Activated CD4-positive, alpha-beta T cell treated with anti-CD3 and anti-CD28 coated beads for 1 hour (primary cell): ENCODE results near the gene VKORC1L1.
"Not testable (repeated sequence)": the region's sequence is repeated elsewhere in the genome, so short reads cannot be mapped to it uniquely, and the experiment has no call there.

Experiments
- DNase-seq: peaks from one replicate; pipeline ENCODE4 v3.0.0-alpha.2; 2020

VKORC1L1 gene

DNA sequence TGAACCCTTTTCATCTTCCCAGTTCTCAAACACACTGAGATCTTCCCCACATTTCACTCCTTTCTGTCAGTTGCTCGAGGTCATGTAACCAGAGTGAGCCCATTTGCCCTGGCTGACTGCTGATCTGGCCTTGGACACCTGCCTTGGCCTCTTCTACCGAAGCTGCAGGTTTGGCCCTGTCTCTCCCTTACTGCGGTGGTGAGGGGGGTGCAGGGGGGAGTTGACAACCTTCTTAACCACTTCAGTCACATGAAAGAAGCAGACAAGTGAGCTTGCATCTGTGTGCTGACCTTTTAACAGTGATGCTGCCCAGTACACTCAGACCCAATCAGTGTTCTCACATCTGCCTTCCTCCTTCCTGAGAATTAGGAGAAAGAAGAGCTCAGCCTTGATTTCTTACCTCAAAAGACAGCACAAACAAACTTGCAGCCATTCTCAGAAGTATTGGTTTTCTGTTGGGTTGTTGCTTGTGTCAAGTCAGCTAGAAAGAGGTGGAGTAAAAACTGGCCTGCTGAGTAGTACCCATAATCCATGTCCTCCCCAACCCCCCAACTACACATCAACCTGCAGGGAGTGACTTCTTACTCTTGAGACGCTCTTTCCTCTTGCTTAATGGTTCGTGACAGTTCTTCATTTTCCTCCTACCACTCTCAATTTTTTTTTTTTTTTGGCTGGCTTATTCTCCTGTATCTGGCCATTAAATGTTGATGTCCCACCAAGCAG is 15.7 kb downstream of the VKORC1L1 start:
- DNase-seq: not testable (repeated sequence)

DNA sequence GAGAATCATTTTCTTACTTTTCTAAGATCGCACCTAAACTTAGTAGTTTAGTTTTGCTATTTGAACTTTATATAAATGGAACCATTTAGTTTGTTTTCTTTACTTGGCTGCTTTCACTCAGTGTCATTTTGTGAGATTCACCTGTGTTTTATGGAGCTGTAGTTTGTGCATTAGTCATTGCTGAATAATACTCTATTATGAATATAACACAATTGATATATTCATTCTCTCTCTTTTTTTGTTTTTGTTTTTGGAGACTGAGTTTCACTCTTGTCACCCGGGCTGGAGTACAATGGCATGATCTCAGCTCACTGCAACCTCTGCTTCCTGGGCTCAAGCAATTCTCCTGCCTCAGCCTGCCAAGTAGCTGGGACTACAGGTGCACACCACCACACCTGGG is 16.8 kb downstream of the VKORC1L1 start:
- DNase-seq: not testable (repeated sequence)

DNA sequence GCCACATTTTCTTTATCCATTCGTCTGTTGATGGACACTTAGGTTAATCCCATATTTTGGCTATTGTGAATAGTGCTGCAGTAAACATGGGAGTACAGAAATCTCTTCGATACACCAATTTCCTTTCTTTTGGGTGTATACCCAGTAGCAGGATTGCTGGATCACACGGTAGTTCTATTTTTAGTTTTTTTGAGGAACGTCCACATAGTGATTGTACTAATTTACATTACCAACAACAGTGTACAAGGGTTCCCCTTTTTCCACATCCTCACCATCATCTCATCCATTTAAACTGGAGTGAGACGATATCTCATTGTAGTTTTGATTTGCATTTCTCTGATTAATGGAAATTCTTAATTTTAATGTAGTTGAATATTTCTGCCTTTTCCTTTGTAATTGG is 19.3 kb downstream of the VKORC1L1 start:
- DNase-seq: no peak

- no peak for DNase-seq
Observed at GRCh38 chr7:65892835-65893234, 20.0 kb downstream of the VKORC1L1 start.

GRCh38 chr7:65896279-65896870 is 23.5 kb downstream of the VKORC1L1 start:
- no peak for DNase-seq

- not testable (repeated sequence) for DNase-seq
Observed at GRCh38 chr7:65897289-65897688, 24.4 kb downstream of the VKORC1L1 start.

GRCh38 chr7:65898677-65899447 is 26.0 kb downstream of the VKORC1L1 start:
- DNase-seq: not testable (repeated sequence)

DNA sequence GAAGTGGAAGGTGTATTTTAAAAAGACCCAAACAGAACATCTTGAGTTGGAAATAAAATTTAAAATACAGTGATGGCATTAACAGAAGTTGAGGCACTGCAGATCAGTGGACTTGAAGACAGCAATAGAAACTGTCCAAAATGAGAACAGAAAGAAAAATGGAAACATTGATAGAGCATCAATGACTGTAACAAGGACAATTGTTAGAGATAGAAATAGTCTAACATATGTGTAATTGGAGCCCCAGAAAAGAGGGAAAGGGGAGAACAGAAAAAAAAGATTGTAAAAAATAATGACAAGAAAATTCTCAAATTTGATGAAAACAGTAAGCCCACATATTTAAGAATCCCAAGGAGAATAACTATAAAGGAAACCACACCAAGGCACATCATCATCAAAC is 29.4 kb downstream of the VKORC1L1 start:
- DNase-seq: no peak

GRCh38 chr7:65907501-65908198 is 34.8 kb downstream of the VKORC1L1 start:
- no peak for DNase-seq

DNA sequence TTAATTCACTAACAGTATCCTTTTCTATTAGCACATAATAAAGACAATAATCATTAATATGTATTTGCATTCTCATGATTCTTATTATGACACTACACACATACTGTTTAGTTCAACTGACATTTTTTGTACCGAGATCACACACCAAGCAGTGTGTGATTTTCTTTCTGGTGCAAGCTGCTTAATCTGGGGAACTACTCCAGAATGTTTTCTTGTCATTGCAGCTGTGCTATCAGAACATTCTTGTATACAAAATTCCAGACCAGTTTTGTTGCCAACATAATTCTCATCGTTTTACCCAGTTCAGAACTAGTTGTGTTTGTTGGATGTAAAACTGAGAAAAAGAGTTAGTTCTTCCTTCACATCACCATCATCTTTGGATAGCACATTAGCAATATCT is 37.4 kb downstream of the VKORC1L1 start:
- no peak for DNase-seq

GRCh38 chr7:65912237-65912636 is 39.4 kb downstream of the VKORC1L1 start:
- no peak for DNase-seq

DNA sequence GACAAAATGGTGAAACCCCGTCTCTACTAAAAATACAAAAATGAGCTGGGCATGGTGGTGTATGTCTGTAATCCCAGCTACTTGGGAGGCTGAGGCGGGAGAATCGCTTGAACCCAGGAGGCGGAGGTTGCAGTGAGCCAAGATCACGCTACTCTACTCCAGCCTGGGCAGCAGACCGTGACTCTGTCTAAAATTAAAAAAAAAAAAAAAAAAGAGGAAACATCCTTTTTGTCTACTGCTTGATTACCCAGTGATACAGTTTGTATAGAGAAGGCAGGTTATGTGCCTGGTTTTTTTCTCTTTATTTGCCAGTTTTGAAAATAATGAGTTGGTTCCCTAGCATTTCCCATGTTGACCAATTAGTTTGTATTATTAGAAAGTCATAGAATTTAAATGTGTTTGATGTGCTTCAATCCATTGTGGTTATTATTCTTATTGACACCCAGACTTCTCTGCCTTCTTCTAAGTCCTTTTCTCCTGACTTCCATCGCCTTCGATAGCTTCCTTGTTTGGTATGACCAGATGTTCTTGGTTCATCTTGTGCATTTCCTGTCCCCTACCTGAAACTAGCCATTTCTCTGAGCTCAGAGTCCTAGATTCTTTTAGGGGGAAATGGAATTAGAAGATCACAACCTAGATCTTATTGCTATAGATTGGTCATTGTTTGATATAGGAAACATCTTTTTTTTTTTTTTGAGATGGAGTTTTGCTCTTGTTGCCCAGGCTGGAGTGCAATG is 43.2 kb downstream of the VKORC1L1 start:
- DNase-seq: no peak

DNA sequence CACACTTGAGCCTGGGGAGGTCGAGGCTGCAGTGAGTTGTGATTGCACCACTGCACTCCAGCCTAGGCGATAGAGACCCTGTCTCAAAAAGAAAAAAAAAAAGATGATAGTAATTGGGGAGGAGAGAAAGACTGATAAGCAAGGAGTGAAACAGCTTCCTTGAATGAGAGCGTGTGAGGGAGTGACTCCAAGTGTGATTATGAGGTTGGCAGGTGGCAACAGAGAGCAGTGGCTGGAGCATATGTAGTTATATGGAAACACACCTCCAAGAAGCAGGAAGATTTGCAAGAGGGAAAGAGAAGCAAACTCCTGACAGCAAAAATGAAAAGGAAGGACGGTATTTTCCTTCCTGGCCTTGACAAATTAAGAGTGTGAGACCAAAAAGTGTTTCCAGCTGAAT is 50.4 kb downstream of the VKORC1L1 start:
- DNase-seq: no peak

- DNase-seq: no peak
Observed at GRCh38 chr7:65924193-65924592, 51.3 kb downstream of the VKORC1L1 start.

- no peak for DNase-seq
Observed at GRCh38 chr7:65925040-65925439, 52.2 kb downstream of the VKORC1L1 start.

- no peak for DNase-seq
Observed at GRCh38 chr7:65926588-65926987, 53.7 kb downstream of the VKORC1L1 start.

- DNase-seq: no peak
Observed at GRCh38 chr7:65927489-65928448, 54.9 kb downstream of the VKORC1L1 start.

GRCh38 chr7:65931685-65932084 is 58.8 kb downstream of the VKORC1L1 start:
- no peak for DNase-seq

DNA sequence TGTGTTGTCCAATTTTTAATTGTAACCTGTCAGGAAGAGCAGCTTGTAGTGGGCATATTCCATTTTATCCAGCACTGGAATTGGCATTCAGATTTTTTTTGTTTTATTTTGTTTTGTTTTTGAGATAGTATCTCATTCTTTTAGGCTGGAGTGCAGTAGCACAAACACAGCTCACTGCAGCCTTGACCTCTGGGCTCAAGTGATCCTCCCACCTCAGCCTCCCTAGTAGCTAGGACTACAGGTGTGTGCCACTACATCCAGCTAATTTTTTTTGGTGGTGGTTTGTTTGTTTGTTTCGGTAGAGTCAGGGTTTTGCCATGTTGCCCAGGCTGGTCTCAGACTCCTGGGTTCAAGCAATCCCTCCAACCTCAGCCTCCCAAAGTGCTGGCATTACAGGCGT is 64.4 kb downstream of the VKORC1L1 start:
- DNase-seq: no peak

GRCh38 chr7:65938336-65938895 is 65.5 kb downstream of the VKORC1L1 start:
- no peak for DNase-seq

- not testable (repeated sequence) for DNase-seq
Observed at GRCh38 chr7:65945787-65946186, 72.9 kb downstream of the VKORC1L1 start.
